SK-N-SH treated with all-trans-retinoic acid at 6 μM for 48 hours (cell line): Measurements from ENCODE around the gene AP3D1.
"Not testable (repeated sequence)": the region's sequence is repeated elsewhere in the genome, so short reads cannot be mapped to it uniquely, and the experiment has no call there.

Experiments
- ATAC-seq: fragments of 200-7000 bp; cut with Tn5 transposase; 3 replicates; pipeline ENCODE4 v1.9.1; 2020; ENCODE audit warnings: mild to moderate bottlenecking, moderate library complexity
- ARNTL ChIP-seq: fragments of 450-650 bp; formaldehyde crosslinking; IDR thresholded peaks from 2 replicates; pipeline ENCODE4 v1.5.0; 2020; ENCODE audit warnings: low read depth, mild to moderate bottlenecking, moderate library complexity, borderline replicate concordance
- BACH2 ChIP-seq: fragments of 250-450 bp; sonication (Bioruptor Pico); IDR thresholded peaks from 2 replicates; pipeline ENCODE4 v1.9.0; 2021; ENCODE audit warnings: mild to moderate bottlenecking, borderline replicate concordance
- CREB5 ChIP-seq: fragments of 250-450 bp; sonication (Bioruptor Pico); IDR thresholded peaks from 2 replicates; pipeline ENCODE4 v1.5.1; 2020; ENCODE audit warnings: low read depth, mild to moderate bottlenecking, moderate library complexity
- CSDC2 ChIP-seq: fragments of 250-450 bp; sonication (Bioruptor Pico); IDR thresholded peaks from 2 replicates; pipeline ENCODE4 v1.5.0; 2020; ENCODE audit warnings: mild to moderate bottlenecking, moderate library complexity
- ESRRG ChIP-seq: fragments of 250-450 bp; sonication (Bioruptor Pico); IDR thresholded peaks from 2 replicates; pipeline ENCODE4 v1.6.1; 2021; ENCODE audit warnings: mild to moderate bottlenecking
- ISL1 ChIP-seq: fragments of 250-450 bp; sonication (Bioruptor Pico); IDR thresholded peaks from 2 replicates; pipeline ENCODE4 v2.1.2; 2022; ENCODE audit warnings: mild to moderate bottlenecking, moderate library complexity
- OSR1 ChIP-seq: fragments of 250-450 bp; sonication (Bioruptor Pico); IDR thresholded peaks from 2 replicates; pipeline ENCODE4 v1.8.0; 2022; ENCODE audit warnings: moderate library complexity, mild to moderate bottlenecking, inconsistent platforms
- POU6F1 ChIP-seq: fragments of 250-450 bp; sonication (Bioruptor Pico); IDR thresholded peaks from 2 replicates; pipeline ENCODE4 v1.8.0; 2021; ENCODE audit warnings: low read depth, mild to moderate bottlenecking, moderate library complexity, borderline replicate concordance
- RARB ChIP-seq: fragments of 250-450 bp; sonication (Bioruptor Pico); IDR thresholded peaks from 2 replicates; pipeline ENCODE4 v1.8.0; 2021; ENCODE audit warnings: mild to moderate bottlenecking, moderate library complexity
- SNAI2 ChIP-seq: fragments of 250-450 bp; sonication (Bioruptor Pico); IDR thresholded peaks from 2 replicates; pipeline ENCODE4 v1.5.0; 2020; ENCODE audit warnings: mild to moderate bottlenecking, moderate library complexity
- TOX ChIP-seq: fragments of 250-450 bp; sonication (Bioruptor Pico); IDR thresholded peaks from 2 replicates; pipeline ENCODE4 v1.8.0; 2021; ENCODE audit warnings: mild to moderate bottlenecking, moderate library complexity, borderline replicate concordance
- ZC3H10 ChIP-seq: fragments of 250-450 bp; sonication (Bioruptor Pico); IDR thresholded peaks from 2 replicates; pipeline ENCODE4 v1.5.1; 2021; ENCODE audit warnings: mild to moderate bottlenecking, moderate library complexity
- ZFP3 ChIP-seq: fragments of 250-450 bp; sonication (Bioruptor Pico); IDR thresholded peaks from 2 replicates; pipeline ENCODE4 v1.5.0; 2020; ENCODE audit warnings: mild to moderate bottlenecking, moderate library complexity
- ZFP30 ChIP-seq: fragments of 450-650 bp; formaldehyde crosslinking; IDR thresholded peaks from 2 replicates; pipeline ENCODE4 v1.5.0; 2022; ENCODE audit warnings: mild to moderate bottlenecking, moderate library complexity
- ZNF565 ChIP-seq: fragments of 450-650 bp; formaldehyde crosslinking; conservative IDR thresholded peaks from 2 replicates; pipeline ENCODE4 v1.5.0; 2020; ENCODE audit warnings: low read depth, mild to moderate bottlenecking, moderate library complexity
- ZNF70 ChIP-seq: fragments of 450-650 bp; formaldehyde crosslinking; IDR thresholded peaks from 2 replicates; pipeline ENCODE4 v1.5.0; 2020; ENCODE audit warnings: mild to moderate bottlenecking, moderate library complexity
- ZNF8 ChIP-seq: fragments of 450-650 bp; formaldehyde crosslinking; IDR thresholded peaks from 2 replicates; pipeline ENCODE4 v1.5.0; 2020; ENCODE audit warnings: mild to moderate bottlenecking, moderate library complexity
- TF ChIP-seq, protein P1 (sequence below): fragments of 250-450 bp; sonication (Bioruptor Pico); IDR thresholded peaks from 2 replicates; pipeline ENCODE4 v1.8.0; 2020; ENCODE audit warnings: mild to moderate bottlenecking, moderate library complexity, borderline replicate concordance
- TF ChIP-seq, protein P2 (sequence below): fragments of 250-450 bp; sonication (Bioruptor Pico); IDR thresholded peaks from 2 replicates; pipeline ENCODE4 v1.5.1; 2021; ENCODE audit warnings: mild to moderate bottlenecking, moderate library complexity
- TF ChIP-seq, protein P3 (sequence below): fragments of 250-450 bp; sonication (Bioruptor Pico); IDR thresholded peaks from 2 replicates; pipeline ENCODE4 v1.5.0; 2020; ENCODE audit warnings: mild to moderate bottlenecking, moderate library complexity

Gene AP3D1

DNA sequence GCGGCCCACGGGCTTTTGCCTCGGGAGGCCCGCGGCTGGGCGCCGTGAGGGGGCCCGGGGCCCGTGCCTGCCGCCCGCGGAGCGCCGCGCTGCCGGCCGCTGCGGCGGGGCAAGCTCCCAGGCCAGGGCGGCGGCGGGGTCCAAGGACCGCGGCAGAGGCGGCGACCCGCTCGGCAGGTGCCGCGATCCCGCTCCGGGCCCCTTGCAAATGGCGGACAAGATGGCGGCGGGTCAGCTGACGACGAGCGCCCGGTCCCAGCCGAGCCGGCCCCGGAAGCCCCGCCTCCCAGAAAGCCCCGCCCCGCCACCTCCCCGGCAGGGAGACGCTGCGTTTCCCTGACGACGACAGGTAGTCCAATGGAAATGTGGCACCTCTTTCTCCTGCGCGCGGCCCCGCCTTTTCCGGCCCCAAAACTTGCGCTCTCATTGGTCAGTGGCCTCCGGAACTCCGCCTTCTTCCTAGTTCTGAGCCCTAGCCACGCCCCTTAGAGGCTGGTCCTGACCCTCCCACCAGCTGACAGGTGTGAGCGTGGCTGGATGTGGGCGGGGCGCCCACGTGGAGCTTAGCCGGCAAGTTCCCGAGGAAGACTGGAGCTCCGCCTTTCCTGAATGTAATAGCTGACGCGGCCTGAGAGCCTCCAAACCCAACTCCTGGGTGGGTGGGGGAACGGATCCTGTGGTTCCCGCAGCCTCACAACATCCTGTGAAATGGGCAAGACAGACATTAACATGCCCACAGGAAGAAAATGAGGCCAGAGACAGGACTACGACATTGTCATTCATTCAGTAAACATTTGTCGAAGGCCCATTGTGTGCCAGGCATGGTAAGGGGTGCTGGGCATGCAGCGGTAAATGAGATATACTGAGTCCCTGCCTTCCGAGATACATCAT, at the start of gene AP3D1:
Gene AP3D1, minus strand, starts transcription at position 228 of the 891 bp plus-strand sequence. CDS start 232 bp downstream, outside the sequence.
- TF ChIP-seq ZNF565 (CRISPR knock-in tag): no peak
- peak; percentile 96 for TF ChIP-seq ZFP3
- ATAC-seq: peak; percentile 94

GRCh38 chr19:2200624-2201294, 49.4 kb upstream of the AP3D1 start:
- ATAC-seq: not testable (repeated sequence)

GRCh38 chr19:2199861-2200623, 48.7 kb upstream of the AP3D1 start:
- ATAC-seq: no peak
- TF ChIP-seq, protein P1, sequence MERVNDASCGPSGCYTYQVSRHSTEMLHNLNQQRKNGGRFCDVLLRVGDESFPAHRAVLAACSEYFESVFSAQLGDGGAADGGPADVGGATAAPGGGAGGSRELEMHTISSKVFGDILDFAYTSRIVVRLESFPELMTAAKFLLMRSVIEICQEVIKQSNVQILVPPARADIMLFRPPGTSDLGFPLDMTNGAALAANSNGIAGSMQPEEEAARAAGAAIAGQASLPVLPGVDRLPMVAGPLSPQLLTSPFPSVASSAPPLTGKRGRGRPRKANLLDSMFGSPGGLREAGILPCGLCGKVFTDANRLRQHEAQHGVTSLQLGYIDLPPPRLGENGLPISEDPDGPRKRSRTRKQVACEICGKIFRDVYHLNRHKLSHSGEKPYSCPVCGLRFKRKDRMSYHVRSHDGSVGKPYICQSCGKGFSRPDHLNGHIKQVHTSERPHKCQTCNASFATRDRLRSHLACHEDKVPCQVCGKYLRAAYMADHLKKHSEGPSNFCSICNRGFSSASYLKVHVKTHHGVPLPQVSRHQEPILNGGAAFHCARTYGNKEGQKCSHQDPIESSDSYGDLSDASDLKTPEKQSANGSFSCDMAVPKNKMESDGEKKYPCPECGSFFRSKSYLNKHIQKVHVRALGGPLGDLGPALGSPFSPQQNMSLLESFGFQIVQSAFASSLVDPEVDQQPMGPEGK (CRISPR knock-in tag): no peak
- TF ChIP-seq OSR1 (no peak), POU6F1 (CRISPR knock-in tag) (no peak), ZFP30 (CRISPR knock-in tag) (no peak), CSDC2 (CRISPR knock-in tag) (no peak), ZC3H10 (CRISPR knock-in tag) (no peak), ZNF565 (CRISPR knock-in tag) (no peak), ISL1 (CRISPR knock-in tag) (no peak), TOX (CRISPR knock-in tag) (no peak), ZNF8 (CRISPR knock-in tag) (no peak), CREB5 (no peak), ARNTL (no peak), ZNF70 (no peak), SNAI2 (CRISPR knock-in tag) (no peak), ESRRG (CRISPR knock-in tag) (no peak), RARB (CRISPR knock-in tag) (no peak), BACH2 (CRISPR knock-in tag) (no peak), ZFP3 (no peak)
- TF ChIP-seq, protein P2, sequence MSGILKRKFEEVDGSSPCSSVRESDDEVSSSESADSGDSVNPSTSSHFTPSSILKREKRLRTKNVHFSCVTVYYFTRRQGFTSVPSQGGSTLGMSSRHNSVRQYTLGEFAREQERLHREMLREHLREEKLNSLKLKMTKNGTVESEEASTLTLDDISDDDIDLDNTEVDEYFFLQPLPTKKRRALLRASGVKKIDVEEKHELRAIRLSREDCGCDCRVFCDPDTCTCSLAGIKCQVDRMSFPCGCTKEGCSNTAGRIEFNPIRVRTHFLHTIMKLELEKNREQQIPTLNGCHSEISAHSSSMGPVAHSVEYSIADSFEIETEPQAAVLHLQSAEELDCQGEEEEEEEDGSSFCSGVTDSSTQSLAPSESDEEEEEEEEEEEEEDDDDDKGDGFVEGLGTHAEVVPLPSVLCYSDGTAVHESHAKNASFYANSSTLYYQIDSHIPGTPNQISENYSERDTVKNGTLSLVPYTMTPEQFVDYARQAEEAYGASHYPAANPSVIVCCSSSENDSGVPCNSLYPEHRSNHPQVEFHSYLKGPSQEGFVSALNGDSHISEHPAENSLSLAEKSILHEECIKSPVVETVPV (CRISPR knock-in tag): no peak
- TF ChIP-seq, protein P3, sequence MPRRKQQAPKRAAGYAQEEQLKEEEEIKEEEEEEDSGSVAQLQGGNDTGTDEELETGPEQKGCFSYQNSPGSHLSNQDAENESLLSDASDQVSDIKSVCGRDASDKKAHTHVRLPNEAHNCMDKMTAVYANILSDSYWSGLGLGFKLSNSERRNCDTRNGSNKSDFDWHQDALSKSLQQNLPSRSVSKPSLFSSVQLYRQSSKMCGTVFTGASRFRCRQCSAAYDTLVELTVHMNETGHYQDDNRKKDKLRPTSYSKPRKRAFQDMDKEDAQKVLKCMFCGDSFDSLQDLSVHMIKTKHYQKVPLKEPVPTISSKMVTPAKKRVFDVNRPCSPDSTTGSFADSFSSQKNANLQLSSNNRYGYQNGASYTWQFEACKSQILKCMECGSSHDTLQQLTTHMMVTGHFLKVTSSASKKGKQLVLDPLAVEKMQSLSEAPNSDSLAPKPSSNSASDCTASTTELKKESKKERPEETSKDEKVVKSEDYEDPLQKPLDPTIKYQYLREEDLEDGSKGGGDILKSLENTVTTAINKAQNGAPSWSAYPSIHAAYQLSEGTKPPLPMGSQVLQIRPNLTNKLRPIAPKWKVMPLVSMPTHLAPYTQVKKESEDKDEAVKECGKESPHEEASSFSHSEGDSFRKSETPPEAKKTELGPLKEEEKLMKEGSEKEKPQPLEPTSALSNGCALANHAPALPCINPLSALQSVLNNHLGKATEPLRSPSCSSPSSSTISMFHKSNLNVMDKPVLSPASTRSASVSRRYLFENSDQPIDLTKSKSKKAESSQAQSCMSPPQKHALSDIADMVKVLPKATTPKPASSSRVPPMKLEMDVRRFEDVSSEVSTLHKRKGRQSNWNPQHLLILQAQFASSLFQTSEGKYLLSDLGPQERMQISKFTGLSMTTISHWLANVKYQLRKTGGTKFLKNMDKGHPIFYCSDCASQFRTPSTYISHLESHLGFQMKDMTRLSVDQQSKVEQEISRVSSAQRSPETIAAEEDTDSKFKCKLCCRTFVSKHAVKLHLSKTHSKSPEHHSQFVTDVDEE (CRISPR knock-in tag): no peak
